Astrocyte (in vitro differentiated cells and primary cell): Measurements from ENCODE around the gene AARS1. TPM values are rescaled to one million over a fixed set of nuclear protein-coding genes. Genes with fewer than 3 reads are reported as not detected.
"Not testable (repeated sequence)": the region's sequence is repeated elsewhere in the genome, so short reads cannot be mapped to it uniquely, and the experiment has no call there.

Experiments used
- DNase-seq: peaks from one replicate; pipeline ENCODE4 v3.0.0-alpha.2; 2010; ENCODE audit warnings: low read depth
- FAIRE-seq: peaks from 2 replicates; lab custom pipeline; 2011; peaks lifted over from hg19 to GRCh38; lab: Jason Lieb, UNC
- H2AFZ ChIP-seq: 2 replicates; pipeline ENCODE4 v1.6.0; 2012; ENCODE audit warnings: low read depth, low read length, inconsistent platforms
- H3K27ac ChIP-seq: 2 replicates; pipeline ENCODE4 v1.5.1; 2011; ENCODE audit warnings: low read depth, low read length, inconsistent platforms
- H3K27me3 ChIP-seq: 2 replicates; pipeline ENCODE4 v1.6.0; 2011; ENCODE audit warnings: low read length, inconsistent platforms; ENCODE audit not compliant: insufficient read depth
- H3K36me3 ChIP-seq: 2 replicates; pipeline ENCODE4 v1.5.1; 2011; ENCODE audit warnings: low read length, inconsistent platforms; ENCODE audit not compliant: insufficient read depth
- H3K4me1 ChIP-seq: 2 replicates; pipeline ENCODE4 v1.5.1; 2011; ENCODE audit warnings: low read length, inconsistent platforms; ENCODE audit not compliant: insufficient read depth
- H3K4me2 ChIP-seq: 2 replicates; pipeline ENCODE4 v1.6.0; 2012; ENCODE audit warnings: low read length, inconsistent platforms
- H3K4me3 ChIP-seq: 2 replicates; pipeline ENCODE4 v1.5.1; 2011; ENCODE audit warnings: low read depth, mild to moderate bottlenecking, low read length, inconsistent platforms; ENCODE audit not compliant: insufficient read depth
- H3K79me2 ChIP-seq: 2 replicates; pipeline ENCODE4 v1.6.0; 2012; ENCODE audit warnings: mild to moderate bottlenecking, low read length, inconsistent platforms; ENCODE audit not compliant: insufficient read depth
- H3K9ac ChIP-seq: 2 replicates; pipeline ENCODE4 v1.6.0; 2012; ENCODE audit warnings: mild to moderate bottlenecking, low read length, inconsistent platforms
- H3K9me3 ChIP-seq: 2 replicates; pipeline ENCODE4 v1.5.1; 2012; ENCODE audit warnings: low read depth, mild to moderate bottlenecking, low read length, inconsistent platforms; ENCODE audit not compliant: insufficient read depth
- H4K20me1 ChIP-seq: 2 replicates; pipeline ENCODE4 v1.6.0; 2012; ENCODE audit warnings: low read length, inconsistent platforms; ENCODE audit not compliant: insufficient read depth
- H3K27ac Mint-ChIP-seq: one replicate; pipeline ENCODE4 v1.8.0; 2021; ENCODE audit warnings: mild to moderate bottlenecking, mixed read lengths; ENCODE audit not compliant: unreplicated experiment
- H3K27me3 Mint-ChIP-seq: one replicate; pipeline ENCODE4 v1.8.0; 2021; ENCODE audit warnings: low read depth, mixed read lengths; ENCODE audit not compliant: unreplicated experiment
- H3K36me3 Mint-ChIP-seq: one replicate; pipeline ENCODE4 v1.8.0; 2021; ENCODE audit warnings: low read depth, mixed read lengths; ENCODE audit not compliant: unreplicated experiment
- H3K4me1 Mint-ChIP-seq: one replicate; pipeline ENCODE4 v1.8.0; 2021; ENCODE audit warnings: low read depth, mixed read lengths; ENCODE audit not compliant: unreplicated experiment
- H3K4me3 Mint-ChIP-seq: one replicate; pipeline ENCODE4 v1.8.0; 2021; ENCODE audit warnings: mild to moderate bottlenecking, moderate library complexity, mixed read lengths; ENCODE audit not compliant: unreplicated experiment
- H3K9me3 Mint-ChIP-seq: one replicate; pipeline ENCODE4 v1.8.0; 2021; ENCODE audit warnings: mild to moderate bottlenecking, mixed read lengths; ENCODE audit not compliant: unreplicated experiment
- EZH2 ChIP-seq: IDR thresholded peaks from 2 replicates; pipeline ENCODE4 v1.6.1; 2012; ENCODE audit warnings: mild to moderate bottlenecking, low read length, inconsistent platforms; ENCODE audit not compliant: insufficient read depth
- total RNA-seq: library from RNA; stranded (reverse); gene quantifications from 2 replicates; pipeline ENCODE4 v1.2.1, GENCODE V29; 2021
- TF ChIP-seq, protein P1 (sequence below): IDR thresholded peaks from 2 replicates; pipeline ENCODE4 v1.5.1; 2011; ENCODE audit warnings: low read depth, mild to moderate bottlenecking, inconsistent platforms, low read length, moderate library complexity; ENCODE audit not compliant: insufficient read depth

AARS1 gene
- total RNA-seq, 1 donor from 2014 or later = 157 TPM

GRCh38 chr16:70294385-70295025, 5.2 kb upstream of the AARS1 start:
- no peak overlapping the region for H3K9ac ChIP-seq
- H3K27me3 ChIP-seq = no peaks in the 10 kb centered on the region
- Mint-ChIP-seq H3K36me3 (no peaks in the 10 kb centered on the region), H3K27me3 (no peaks in the 10 kb centered on the region), H3K4me3 (no peak overlapping the region), H3K27ac (no peak overlapping the region), H3K9me3 (no peaks in the 10 kb centered on the region), H3K4me1 (peaks cover 8% of the 10 kb centered on the region)
- H3K27ac ChIP-seq = no peak overlapping the region
- no peak overlapping the region for H3K4me3 ChIP-seq
- H3K9me3 ChIP-seq = no peaks in the 10 kb centered on the region
- H3K36me3 ChIP-seq = no peaks in the 10 kb centered on the region
- H3K4me2 ChIP-seq = no peak overlapping the region
- TF ChIP-seq EZH2 = no peak
- TF ChIP-seq, protein P1, sequence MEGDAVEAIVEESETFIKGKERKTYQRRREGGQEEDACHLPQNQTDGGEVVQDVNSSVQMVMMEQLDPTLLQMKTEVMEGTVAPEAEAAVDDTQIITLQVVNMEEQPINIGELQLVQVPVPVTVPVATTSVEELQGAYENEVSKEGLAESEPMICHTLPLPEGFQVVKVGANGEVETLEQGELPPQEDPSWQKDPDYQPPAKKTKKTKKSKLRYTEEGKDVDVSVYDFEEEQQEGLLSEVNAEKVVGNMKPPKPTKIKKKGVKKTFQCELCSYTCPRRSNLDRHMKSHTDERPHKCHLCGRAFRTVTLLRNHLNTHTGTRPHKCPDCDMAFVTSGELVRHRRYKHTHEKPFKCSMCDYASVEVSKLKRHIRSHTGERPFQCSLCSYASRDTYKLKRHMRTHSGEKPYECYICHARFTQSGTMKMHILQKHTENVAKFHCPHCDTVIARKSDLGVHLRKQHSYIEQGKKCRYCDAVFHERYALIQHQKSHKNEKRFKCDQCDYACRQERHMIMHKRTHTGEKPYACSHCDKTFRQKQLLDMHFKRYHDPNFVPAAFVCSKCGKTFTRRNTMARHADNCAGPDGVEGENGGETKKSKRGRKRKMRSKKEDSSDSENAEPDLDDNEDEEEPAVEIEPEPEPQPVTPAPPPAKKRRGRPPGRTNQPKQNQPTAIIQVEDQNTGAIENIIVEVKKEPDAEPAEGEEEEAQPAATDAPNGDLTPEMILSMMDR = no peak
- FAIRE-seq (no peak), DNase-seq (no peak)
- H2AFZ ChIP-seq = no peak overlapping the region
- H3K4me1 ChIP-seq = peaks cover 11% of the 10 kb centered on the region
- H4K20me1 ChIP-seq = no peaks in the 10 kb centered on the region
- peaks cover 10% of the 10 kb centered on the region for H3K79me2 ChIP-seq

- H3K4me2 ChIP-seq, H3K4me1 Mint-ChIP-seq, H3K4me1 ChIP-seq, H3K9me3 Mint-ChIP-seq, H3K27ac ChIP-seq, DNase-seq, H3K4me3 ChIP-seq, H3K27ac Mint-ChIP-seq, H3K27me3 ChIP-seq, H3K36me3 Mint-ChIP-seq, H3K4me3 Mint-ChIP-seq, H3K36me3 ChIP-seq, H4K20me1 ChIP-seq, FAIRE-seq, H3K9ac ChIP-seq, H3K27me3 Mint-ChIP-seq, H3K9me3 ChIP-seq, H2AFZ ChIP-seq: not testable (repeated sequence)
- peaks cover 22% of the 10 kb centered on the region for H3K79me2 ChIP-seq
Observed at GRCh38 chr16:70292148-70292547, 2.8 kb upstream of the AARS1 start.

DNA sequence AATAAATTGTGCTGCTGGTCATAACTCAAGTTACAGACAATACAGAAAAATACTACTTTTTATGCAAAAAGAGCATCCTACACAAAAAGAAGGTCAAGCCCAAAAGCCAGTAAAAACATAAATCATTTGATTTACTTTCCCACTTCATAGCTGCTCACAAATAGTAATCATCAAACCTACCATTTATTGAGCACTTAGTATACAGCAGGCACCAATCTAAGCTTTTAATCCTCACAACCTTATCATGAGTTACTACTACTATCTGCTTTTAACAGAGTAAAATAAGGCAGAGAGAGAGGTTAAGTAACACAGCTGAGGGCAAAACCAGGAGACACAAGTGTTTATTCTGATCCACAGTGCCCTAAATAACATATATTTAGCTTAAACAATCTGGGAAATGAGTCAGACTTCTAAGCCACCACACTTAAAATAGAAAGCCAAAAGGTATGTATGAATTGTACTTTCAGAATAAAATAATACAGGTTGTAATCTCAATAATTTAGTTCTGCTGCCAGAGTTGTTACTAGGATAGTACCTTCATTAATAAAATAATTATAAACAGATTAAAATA, 1.7 kb upstream of the AARS1 start:
- Histone ChIP-seq H3K4me2 (no peak overlapping the region), H3K36me3 (no peaks in the 10 kb centered on the region), H4K20me1 (peaks cover 10% of the 10 kb centered on the region), H3K9me3 (no peaks in the 10 kb centered on the region), H3K4me3 (no peak overlapping the region), H3K9ac (no peak overlapping the region), H2AFZ (no peak overlapping the region), H3K27ac (no peak overlapping the region), H3K27me3 (no peaks in the 10 kb centered on the region), H3K79me2 (peaks cover 30% of the 10 kb centered on the region), H3K4me1 (peaks cover 4% of the 10 kb centered on the region)
- Mint-ChIP-seq H3K36me3 (peaks cover 2% of the 10 kb centered on the region), H3K4me3 (no peak overlapping the region), H3K9me3 (no peaks in the 10 kb centered on the region), H3K27me3 (no peaks in the 10 kb centered on the region), H3K27ac (peak overlapping the region; percentile 95), H3K4me1 (peaks cover 4% of the 10 kb centered on the region)
- no peak for FAIRE-seq
- TF ChIP-seq, protein P1 = no peak
- TF ChIP-seq EZH2 = no peak
- DNase-seq = no peak

DNA sequence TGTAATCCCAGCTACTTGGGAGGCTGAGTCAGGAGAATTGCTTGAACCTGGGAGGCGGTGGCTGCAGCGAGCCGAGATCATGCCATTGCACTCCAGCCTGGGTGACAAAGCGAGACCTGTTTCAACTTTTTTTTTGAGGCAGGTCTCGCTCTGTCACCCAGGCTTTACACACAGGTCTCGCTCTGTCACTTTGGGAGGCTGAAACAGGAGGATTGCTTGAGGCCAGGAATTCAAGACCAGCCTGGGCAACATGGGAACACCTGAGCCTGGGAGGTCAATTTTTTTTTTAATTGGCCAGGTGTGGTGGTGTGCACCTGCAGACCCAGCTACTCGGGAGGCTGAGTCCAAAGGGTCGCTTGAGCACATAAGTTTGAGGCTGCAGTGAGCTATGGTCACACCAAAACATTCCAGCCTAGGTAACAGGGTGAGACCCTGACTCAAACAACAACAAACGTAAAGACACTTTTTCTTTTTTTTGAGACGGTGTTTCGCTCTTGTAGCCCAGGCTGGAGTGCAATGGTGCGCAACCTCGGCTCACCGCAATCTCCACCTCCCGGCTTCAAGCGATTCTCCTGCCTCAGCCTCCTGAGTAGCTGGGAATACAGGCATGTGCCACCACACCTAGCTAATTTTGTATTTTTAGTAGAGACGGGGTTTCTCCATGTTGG, 1.9 kb downstream of the AARS1 start:
- H3K27me3 Mint-ChIP-seq, H3K27me3 ChIP-seq, H3K9me3 Mint-ChIP-seq, H3K36me3 Mint-ChIP-seq, H3K4me3 ChIP-seq, H3K27ac ChIP-seq, FAIRE-seq, H3K4me1 Mint-ChIP-seq, H2AFZ ChIP-seq, DNase-seq, H3K4me1 ChIP-seq, H3K9me3 ChIP-seq: not testable (repeated sequence)
- peak overlapping the region; percentile 100 for H3K27ac Mint-ChIP-seq
- H3K9ac ChIP-seq = peak overlapping the region; percentile 96
- H3K4me2 ChIP-seq = peak overlapping the region; percentile 82
- H3K79me2 ChIP-seq = peaks cover 61% of the 10 kb centered on the region
- H3K36me3 ChIP-seq = peaks cover 10% of the 10 kb centered on the region
- peaks cover 36% of the 10 kb centered on the region for H4K20me1 ChIP-seq
- peak overlapping the region; percentile 98 for H3K4me3 Mint-ChIP-seq
